ENCODE measurements around the gene UGT1A7. TPM values are rescaled to one million over a fixed set of nuclear protein-coding genes. Genes with fewer than 3 reads are reported as not detected.

Gene UGT1A7
- total and polyA plus RNA-seq, 3 donors from 2014 or later = 0.19 TPM; not detected in 2

GRCh38 chr2:233754872-233755611 lies 73.3 kb downstream of the UGT1A7 start:
- H3K27ac ChIP-seq = no peak overlapping the region
- no peaks in the 10 kb centered on the region for H3K9me3 ChIP-seq
- no peaks in the 10 kb centered on the region for H3K36me3 ChIP-seq (ENCODE audit: low read depth, missing control alignments)
- no peaks in the 10 kb centered on the region for H3K27me3 ChIP-seq
- H3K4me1 ChIP-seq = no peaks in the 10 kb centered on the region
- H3K4me3 ChIP-seq = peak overlapping the region; percentile 53 to 58
- TF ChIP-seq, protein P1, sequence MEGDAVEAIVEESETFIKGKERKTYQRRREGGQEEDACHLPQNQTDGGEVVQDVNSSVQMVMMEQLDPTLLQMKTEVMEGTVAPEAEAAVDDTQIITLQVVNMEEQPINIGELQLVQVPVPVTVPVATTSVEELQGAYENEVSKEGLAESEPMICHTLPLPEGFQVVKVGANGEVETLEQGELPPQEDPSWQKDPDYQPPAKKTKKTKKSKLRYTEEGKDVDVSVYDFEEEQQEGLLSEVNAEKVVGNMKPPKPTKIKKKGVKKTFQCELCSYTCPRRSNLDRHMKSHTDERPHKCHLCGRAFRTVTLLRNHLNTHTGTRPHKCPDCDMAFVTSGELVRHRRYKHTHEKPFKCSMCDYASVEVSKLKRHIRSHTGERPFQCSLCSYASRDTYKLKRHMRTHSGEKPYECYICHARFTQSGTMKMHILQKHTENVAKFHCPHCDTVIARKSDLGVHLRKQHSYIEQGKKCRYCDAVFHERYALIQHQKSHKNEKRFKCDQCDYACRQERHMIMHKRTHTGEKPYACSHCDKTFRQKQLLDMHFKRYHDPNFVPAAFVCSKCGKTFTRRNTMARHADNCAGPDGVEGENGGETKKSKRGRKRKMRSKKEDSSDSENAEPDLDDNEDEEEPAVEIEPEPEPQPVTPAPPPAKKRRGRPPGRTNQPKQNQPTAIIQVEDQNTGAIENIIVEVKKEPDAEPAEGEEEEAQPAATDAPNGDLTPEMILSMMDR (IDR thresholded peaks at IDR 0.05) = no peak
- TF ChIP-seq POLR2A (IDR thresholded peaks at IDR 0.05) = no peak
- DNase-seq = peak; percentile 82
- 72% methylated on average over 31 to 41 of the region's 44 CpGs for whole genome bisulfite sequencing, 2 donors
- intact Hi-C loops (cut with DNase I; ENCODE audit: low total_unique reads) = no loop called here

DNA sequence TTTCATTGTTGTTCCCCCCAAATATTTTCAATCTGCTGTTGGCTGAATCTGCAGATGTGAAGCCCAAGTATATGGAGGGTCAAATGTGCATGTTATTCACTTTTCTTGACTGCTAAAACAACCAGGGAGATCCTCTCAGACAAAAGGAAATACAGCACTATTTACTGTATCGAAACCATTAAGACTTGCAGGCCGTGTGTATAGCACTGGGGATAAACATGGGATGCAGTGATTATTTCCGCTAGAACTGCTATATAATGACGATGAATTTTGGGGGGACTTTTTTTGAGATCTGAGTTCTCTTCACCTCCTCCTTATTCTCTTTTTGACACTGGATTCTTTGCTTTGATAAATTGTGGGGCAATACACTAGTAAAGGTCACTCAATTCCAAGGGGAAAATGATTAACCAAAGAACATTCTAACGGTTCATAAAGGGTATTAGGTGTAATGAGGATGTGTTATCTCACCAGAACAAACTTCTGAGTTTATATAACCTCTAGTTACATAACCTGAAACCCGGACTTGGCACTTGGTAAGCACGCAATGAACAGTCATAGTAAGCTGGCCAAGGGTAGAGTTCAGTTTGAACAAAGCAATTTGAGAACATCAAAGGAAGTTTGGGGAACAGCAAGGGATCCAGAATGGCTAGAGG lies 74.9 kb downstream of the UGT1A7 start:
- DNase-seq = no peak
- H3K27me3 ChIP-seq = no peaks in the 10 kb centered on the region
- H3K27ac ChIP-seq = no peak overlapping the region
- H3K4me1 ChIP-seq = no peaks in the 10 kb centered on the region
- no peaks in the 10 kb centered on the region for H3K36me3 ChIP-seq (ENCODE audit: low read depth, missing control alignments)
- TF ChIP-seq, protein P1 (IDR thresholded peaks at IDR 0.05) = no peak
- TF ChIP-seq POLR2A (IDR thresholded peaks at IDR 0.05) = no peak
- no peak overlapping the region for H3K4me3 ChIP-seq
- 85 to 86% methylated on average over 7 of the region's 7 CpGs for WGBS, 2 donors
- no peaks in the 10 kb centered on the region for H3K9me3 ChIP-seq
- intact Hi-C loops (cut with DNase I; ENCODE audit: low total_unique reads) = no loop called here

GRCh38 chr2:233758141-233758540 lies 76.4 kb downstream of the UGT1A7 start:
- Histone ChIP-seq H3K27me3 (no peaks in the 10 kb centered on the region), H3K9me3 (no peaks in the 10 kb centered on the region), H3K4me1 (no peaks in the 10 kb centered on the region), H3K36me3 (ENCODE audit: low read depth, missing control alignments) (no peaks in the 10 kb centered on the region), H3K4me3 (no peak overlapping the region), H3K27ac (no peak overlapping the region)
- intact Hi-C loops (cut with DNase I; ENCODE audit: low total_unique reads) = no loop called here
- TF ChIP-seq, protein P1 (IDR thresholded peaks at IDR 0.05) = no peak
- TF ChIP-seq POLR2A (IDR thresholded peaks at IDR 0.05) = no peak
- DNase-seq = no peak

- Histone ChIP-seq H3K27me3 (no peaks in the 10 kb centered on the region), H3K4me1 (no peaks in the 10 kb centered on the region), H3K9me3 (no peaks in the 10 kb centered on the region), H3K4me3 (no peak overlapping the region), H3K36me3 (ENCODE audit: low read depth, missing control alignments) (no peaks in the 10 kb centered on the region), H3K27ac (no peak overlapping the region)
- 48 to 66% methylated on average over 2 of the region's 2 CpGs for WGBS, 2 donors
- DNase-seq = no peak
- TF ChIP-seq, protein P1 (IDR thresholded peaks at IDR 0.05) = no peak
- TF ChIP-seq POLR2A (IDR thresholded peaks at IDR 0.05) = no peak
- intact Hi-C loops (cut with DNase I; ENCODE audit: low total_unique reads) = no loop called here
Measured at GRCh38 chr2:233758849-233759248, 77.1 kb downstream of the UGT1A7 start.

Data from testis (tissue), 3 donors.